Activated naive CD8-positive, alpha-beta T cell treated with anti-CD3 and anti-CD28 coated beads, Interleukin-2, amount 50 U/mL, for 16 hours (primary cell): ENCODE results near the gene TRIM66.

ENCODE experiments used
- DNase-seq: peaks from one replicate; pipeline ENCODE4 v3.0.0-alpha.2; 2020; ENCODE audit warnings: low read depth, low spot score

The TRIM66 gene

DNA sequence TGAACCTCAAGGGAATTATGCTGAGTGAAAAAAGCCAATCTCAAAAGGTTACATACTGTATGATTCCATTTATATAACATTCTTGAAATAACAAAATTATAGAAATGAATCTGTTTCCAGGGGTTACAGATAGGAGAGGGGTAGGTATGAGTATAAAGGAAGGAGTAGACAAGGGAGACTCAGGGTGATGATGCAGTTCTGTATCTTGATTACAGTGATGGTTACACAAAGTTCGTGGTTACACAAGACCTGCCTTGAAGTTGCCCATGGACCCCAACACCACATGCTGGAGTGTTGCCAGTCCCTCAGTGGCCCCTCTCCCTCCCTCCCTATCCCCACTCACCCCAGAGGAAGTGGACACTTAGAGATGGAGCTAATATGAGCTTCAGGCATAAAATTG, 108.7 kb downstream of the TRIM66 start:
- DNase-seq: no peak

DNA sequence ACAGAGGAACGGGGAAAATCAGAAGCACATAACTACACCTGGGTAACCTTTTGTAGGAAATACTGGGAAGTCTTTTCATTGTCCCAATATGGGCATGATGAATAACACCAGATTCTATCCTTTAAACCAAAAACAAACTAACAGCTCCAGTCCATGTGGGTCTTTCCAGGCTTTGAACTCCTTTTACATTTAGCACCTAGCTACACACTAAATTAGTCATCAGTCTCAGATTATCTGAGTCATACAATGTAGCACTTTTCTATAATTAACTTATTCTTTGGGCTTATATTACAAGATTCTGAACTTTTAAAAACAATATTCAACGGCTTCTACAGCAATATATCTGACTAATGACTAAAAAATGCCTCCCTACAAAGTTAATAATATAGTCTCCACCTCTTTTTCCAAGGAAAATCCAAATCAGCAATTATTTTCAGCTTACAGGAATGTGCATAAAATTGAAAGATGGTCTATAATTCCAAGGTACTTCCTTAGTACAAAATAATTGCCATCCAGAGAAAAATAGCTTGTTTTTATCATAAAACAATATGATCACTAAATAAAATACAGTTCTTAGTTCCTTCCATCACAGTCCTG, 114.8 kb downstream of the TRIM66 start:
- no peak for DNase-seq

GRCh38 chr11:8566613-8567210, 115.8 kb downstream of the TRIM66 start:
- no peak for DNase-seq

GRCh38 chr11:8564526-8564925, 117.9 kb downstream of the TRIM66 start:
- DNase-seq: no peak
